Gastroesophageal sphincter (tissue), 4 donors: ENCODE results near the gene CCR7. TPM values are rescaled to one million over a fixed set of nuclear protein-coding genes. Genes with fewer than 3 reads are reported as not detected.

Experiments
- ATAC-seq: fragments of 150-250 bp; one replicate; pipeline ENCODE4 v1.9.1; 2016; ENCODE audit warnings: mild to moderate bottlenecking, moderate library complexity
- H3K27ac ChIP-seq, 4 donors: fragments of 200-600 bp; sonication (generic) in 3 of 4; 1 replicate in 3 of 4; 2 replicates in 1 of 4; pipeline ENCODE4 v1.5.1; 2016 to 2019
- H3K27me3 ChIP-seq: fragments of 200-600 bp; sonication (generic); one replicate; pipeline ENCODE4 v1.5.1; 2019
- H3K36me3 ChIP-seq, 2 donors: fragments of 200-600 bp; sonication (generic); one replicate each; pipeline ENCODE4 v1.5.1; 2019; ENCODE audit warnings: control low read depth in 1 of 2
- H3K4me1 ChIP-seq, 3 donors: fragments of 200-600 bp; sonication (generic); 1 replicate in 2 of 3; 2 replicates in 1 of 3; pipeline ENCODE4 v1.5.1; 2016 to 2019; ENCODE audit warnings: control low read depth in 2 of 3
- H3K4me3 ChIP-seq, 2 donors: fragments of 200-600 bp; sonication (generic); one replicate each; pipeline ENCODE4 v1.5.1; 2019; ENCODE audit warnings: mild to moderate bottlenecking in 1 of 2, moderate library complexity in 1 of 2
- H3K9me3 ChIP-seq, 3 donors: fragments of 200-600 bp; sonication (generic); one replicate each; pipeline ENCODE4 v1.5.1; 2017 to 2019; ENCODE audit warnings: control low read depth in 2 of 3
- CTCF ChIP-seq, 4 experiments: fragments of 200-600 bp in 2 of 4; fragments of 450-650 bp in 2 of 4; sonication (generic) in 1 of 4; IDR thresholded peaks; one replicate each; pipeline ENCODE4 v1.5.1; 2017 to 2019; ENCODE audit warnings: antibody characterized with exemption in 4 of 4, mild to moderate bottlenecking in 2 of 4, moderate library complexity in 2 of 4
- EP300 ChIP-seq: sonication (generic); formaldehyde crosslinking; IDR thresholded peaks from one replicate; pipeline ENCODE4 v1.6.1; 2017; ENCODE audit warnings: antibody characterized with exemption, mild to moderate bottlenecking
- POLR2A ChIP-seq, 2 donors: fragments of 450-650 bp; IDR thresholded peaks; one replicate each; pipeline ENCODE4 v1.6.1; 2017; ENCODE audit warnings: antibody characterized with exemption in 2 of 2, mild to moderate bottlenecking in 2 of 2, moderate library complexity in 1 of 2
- POLR2AphosphoS5 ChIP-seq: sonication (generic); formaldehyde crosslinking; IDR thresholded peaks from one replicate; pipeline ENCODE4 v1.6.1; 2017; ENCODE audit warnings: antibody characterized with exemption
- WGBS, 2 donors: methylation state at CpG; one replicate each; pipeline ENCODE4 v1.1.5; 2018; ENCODE audit warnings: low coverage in 1 of 2; 5-methylcytosine and 5-hydroxymethylcytosine counted together
- total RNA-seq, 4 donors: library from RNA; depleted of rRNA; stranded (reverse); fragments of >200 nt; gene quantifications; one replicate each; pipeline ENCODE4 v1.1.0, GENCODE V29; 2016

The CCR7 gene
- total RNA-seq, 4 donors from 2014 or later: 0.15 to 2.2 (median 0.35) TPM; not detected in 1

GRCh38 chr17:40568074-40568836 is 3.0 kb upstream of the CCR7 start:
- WGBS, 2 donors: 33 to 80% methylated on average over 1 of the region's 7 CpGs
- TF ChIP-seq POLR2A (IDR thresholded peaks at IDR 0.05): no peak
- no peak for TF ChIP-seq EP300
- TF ChIP-seq CTCF (IDR thresholded peaks at IDR 0.05): no peak
- no peak for TF ChIP-seq POLR2AphosphoS5
- Histone ChIP-seq H3K36me3 (no peaks in the 10 kb centered on the region), H3K4me3 (no peak overlapping the region), H3K27me3 (peaks cover 33% of the 10 kb centered on the region), H3K27ac (no peak overlapping the region), H3K9me3 (no peaks in the 10 kb centered on the region), H3K4me1 (no peaks in the 10 kb centered on the region)
- ATAC-seq: no peak

GRCh38 chr17:40567377-40567776 is 2.1 kb upstream of the CCR7 start:
- peaks cover 33% of the 10 kb centered on the region for H3K27me3 ChIP-seq
- H3K9me3 ChIP-seq: no peaks in the 10 kb centered on the region
- WGBS, 2 donors: 89 to 91% methylated on average over 1 to 2 of the region's 2 CpGs
- no peak overlapping the region for H3K4me3 ChIP-seq
- no peaks in the 10 kb centered on the region for H3K36me3 ChIP-seq
- no peak overlapping the region for H3K27ac ChIP-seq
- TF ChIP-seq CTCF (IDR thresholded peaks at IDR 0.05) (no peak), POLR2AphosphoS5 (no peak), EP300 (no peak), POLR2A (IDR thresholded peaks at IDR 0.05) (no peak)
- no peaks in the 10 kb centered on the region for H3K4me1 ChIP-seq
- ATAC-seq: no peak

- ATAC-seq: no peak
- Histone ChIP-seq H3K9me3 (no peaks in the 10 kb centered on the region), H3K27me3 (peaks cover 33% of the 10 kb centered on the region), H3K4me3 (no peak overlapping the region), H3K27ac (no peak overlapping the region), H3K4me1 (no peaks in the 10 kb centered on the region), H3K36me3 (no peaks in the 10 kb centered on the region)
- 47 to 60% methylated on average over 1 to 2 of the region's 2 CpGs for WGBS, 2 donors
- TF ChIP-seq POLR2AphosphoS5: no peak
- TF ChIP-seq EP300: no peak
- no peak for TF ChIP-seq CTCF (IDR thresholded peaks at IDR 0.05)
- TF ChIP-seq POLR2A (IDR thresholded peaks at IDR 0.05): no peak
These were observed 617 bp upstream of the CCR7 start for GRCh38 chr17:40565769-40566409.

DNA sequence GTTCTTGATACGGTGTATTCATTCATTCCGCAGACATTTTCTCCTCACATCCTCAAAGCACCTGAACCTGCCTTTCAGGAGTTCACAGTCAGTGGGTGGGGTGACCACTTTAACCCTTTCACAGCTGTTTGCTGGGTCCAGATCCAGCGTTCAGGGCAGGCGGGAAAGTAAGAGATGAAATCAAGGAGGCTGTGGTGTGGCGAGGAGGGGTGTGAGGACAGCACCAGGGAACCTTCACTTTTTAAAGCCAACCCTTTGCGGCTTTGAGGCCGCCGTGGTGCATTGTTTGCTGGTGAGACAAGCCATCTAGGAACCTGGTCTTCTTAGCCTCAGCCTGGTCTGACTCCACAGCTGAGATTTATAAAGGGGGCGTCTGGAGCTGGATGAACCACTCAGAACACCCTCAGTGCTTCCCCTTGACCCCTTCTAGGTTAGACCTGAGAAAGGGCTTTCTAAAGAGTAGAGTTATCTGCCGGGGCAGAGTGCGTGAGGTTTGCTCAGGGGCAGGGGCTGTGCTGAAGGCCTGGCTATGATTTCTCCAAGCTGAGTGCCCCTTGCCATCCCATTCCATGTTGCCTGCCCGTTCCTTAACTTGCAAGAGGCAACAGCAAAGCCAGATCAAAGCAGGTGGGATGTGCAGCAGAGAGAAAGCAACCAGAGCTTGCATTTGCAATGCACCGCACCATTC is 933 bp downstream of the CCR7 start:
- Histone ChIP-seq H3K36me3 (no peaks in the 10 kb centered on the region), H3K27ac (no peak overlapping the region), H3K9me3 (no peaks in the 10 kb centered on the region), H3K27me3 (peaks cover 31% of the 10 kb centered on the region), H3K4me3 (no peak overlapping the region), H3K4me1 (peaks cover 0 to 15% (median 7%) of the 10 kb centered on the region in 3 donors)
- 77 to 100% methylated on average over 2 to 6 of the region's 13 CpGs for WGBS, 2 donors
- no peak for ATAC-seq
- TF ChIP-seq POLR2A (IDR thresholded peaks at IDR 0.05) (no peak), CTCF (IDR thresholded peaks at IDR 0.05) (no peak), EP300 (no peak), POLR2AphosphoS5 (no peak)
